Activated B cell treated with CpG ODN at 0.5 μM for 24 hours (primary cell): ENCODE measurements around the gene IL1RAPL1. TPM values are rescaled to one million over a fixed set of nuclear protein-coding genes. Genes with fewer than 3 reads are reported as not detected.

Experiments used
- ATAC-seq: fragments of 200-7000 bp; cut with Tn5 transposase; one replicate; pipeline ENCODE4 v1.10.0; 2021; ENCODE audit warnings: low read depth, mild to moderate bottlenecking, moderate library complexity
- CTCF ChIA-PET: fragments of 350-600 bp; sonication (Branson Sonifier 250); formaldehyde crosslinking; loops from one replicate; lab custom pipeline; 2021; ENCODE audit warnings: antibody characterized with exemption; lab: Charles Lee
- POLR2A ChIA-PET: fragments of 350-600 bp; sonication (Branson Sonifier 250); formaldehyde crosslinking; loops from one replicate; lab custom pipeline; 2021; ENCODE audit warnings: antibody characterized with exemption; lab: Charles Lee
- DNase-seq: peaks from one replicate; pipeline ENCODE4 v3.0.0; 2022
- H3K27ac Mint-ChIP-seq: one replicate; pipeline ENCODE4 v1.8.0; 2020; ENCODE audit warnings: mixed read lengths
- H3K27me3 Mint-ChIP-seq: one replicate; pipeline ENCODE4 v1.8.0; 2021; ENCODE audit warnings: mixed read lengths
- H3K36me3 Mint-ChIP-seq: one replicate; pipeline ENCODE4 v1.8.0; 2021; ENCODE audit warnings: low read depth, mixed read lengths
- H3K4me1 Mint-ChIP-seq: one replicate; pipeline ENCODE4 v1.8.0; 2021; ENCODE audit warnings: mixed read lengths
- H3K4me3 Mint-ChIP-seq: one replicate; pipeline ENCODE4 v1.8.0; 2020; ENCODE audit warnings: mild to moderate bottlenecking, mixed read lengths
- H3K9me3 Mint-ChIP-seq: one replicate; pipeline ENCODE4 v1.8.0; 2020; ENCODE audit warnings: mixed read lengths
- CTCF ChIP-seq: fragments of 200-600 bp; IDR thresholded peaks from one replicate; pipeline ENCODE4 v1.8.0; 2022; ENCODE audit warnings: antibody characterized with exemption, mild to moderate bottlenecking
- intact Hi-C: fragments of 100-400 bp; cut with micrococcal nuclease; formaldehyde crosslinking; loops from one replicate; pipeline ENCODE4 v1.15.1; 2024
- total RNA-seq: library from RNA; stranded (reverse); gene quantifications from 2 replicates; pipeline ENCODE4 v1.2.3, GENCODE V29; 2022

The IL1RAPL1 gene
- total RNA-seq, 1 donor from 2014 or later, result not detected

GRCh38 chrX:28910487-28910886 lies 323.2 kb downstream of the IL1RAPL1 start:
- no peak for ATAC-seq
- intact Hi-C loops, result no loop called here
- Mint-ChIP-seq H3K9me3 (peaks cover 3% of the 10 kb centered on the region), H3K4me1 (no peaks in the 10 kb centered on the region), H3K36me3 (no peaks in the 10 kb centered on the region), H3K4me3 (no peak overlapping the region), H3K27me3 (no peaks in the 10 kb centered on the region), H3K27ac (no peak overlapping the region)
- CTCF ChIA-PET, result no interaction called here
- DNase-seq, result no peak
- TF ChIP-seq CTCF, result no peak
- POLR2A ChIA-PET, result no interaction called here

- H3K36me3 Mint-ChIP-seq, result no peaks in the 10 kb centered on the region
- intact Hi-C loops, result no loop called here
- no peak for DNase-seq
- no peaks in the 10 kb centered on the region for H3K4me1 Mint-ChIP-seq
- H3K27me3 Mint-ChIP-seq, result no peaks in the 10 kb centered on the region
- CTCF ChIA-PET, result no interaction called here
- no peak for TF ChIP-seq CTCF
- ATAC-seq, result no peak
- H3K27ac Mint-ChIP-seq, result no peak overlapping the region
- peaks cover 2% of the 10 kb centered on the region for H3K9me3 Mint-ChIP-seq
- POLR2A ChIA-PET, result no interaction called here
- H3K4me3 Mint-ChIP-seq, result no peak overlapping the region
These were observed 333.1 kb downstream of the IL1RAPL1 start for GRCh38 chrX:28920153-28920943.

GRCh38 chrX:28922106-28922505 lies 334.9 kb downstream of the IL1RAPL1 start:
- Mint-ChIP-seq H3K9me3 (peaks cover 2% of the 10 kb centered on the region), H3K4me3 (no peak overlapping the region), H3K36me3 (no peaks in the 10 kb centered on the region), H3K27me3 (no peaks in the 10 kb centered on the region), H3K27ac (no peak overlapping the region), H3K4me1 (no peaks in the 10 kb centered on the region)
- POLR2A ChIA-PET, result no interaction called here
- CTCF ChIA-PET, result no interaction called here
- no peak for ATAC-seq
- TF ChIP-seq CTCF, result no peak
- intact Hi-C loops, result no loop called here
- DNase-seq, result no peak

- no peaks in the 10 kb centered on the region for H3K36me3 Mint-ChIP-seq
- intact Hi-C loops, result no loop called here
- H3K27ac Mint-ChIP-seq, result no peak overlapping the region
- no peak for TF ChIP-seq CTCF
- CTCF ChIA-PET, result no interaction called here
- ATAC-seq (no peak), DNase-seq (no peak)
- H3K9me3 Mint-ChIP-seq, result no peaks in the 10 kb centered on the region
- no peaks in the 10 kb centered on the region for H3K27me3 Mint-ChIP-seq
- no peaks in the 10 kb centered on the region for H3K4me1 Mint-ChIP-seq
- POLR2A ChIA-PET, result no interaction called here
- no peak overlapping the region for H3K4me3 Mint-ChIP-seq
These were observed 359.6 kb downstream of the IL1RAPL1 start for GRCh38 chrX:28946846-28947245.

GRCh38 chrX:28960063-28960462 lies 372.8 kb downstream of the IL1RAPL1 start:
- Mint-ChIP-seq H3K9me3 (no peaks in the 10 kb centered on the region), H3K36me3 (no peaks in the 10 kb centered on the region), H3K4me3 (no peak overlapping the region), H3K27ac (no peak overlapping the region), H3K27me3 (no peaks in the 10 kb centered on the region), H3K4me1 (no peaks in the 10 kb centered on the region)
- DNase-seq (no peak), ATAC-seq (no peak)
- CTCF ChIA-PET, result no interaction called here
- intact Hi-C loops, result no loop called here
- no peak for TF ChIP-seq CTCF
- POLR2A ChIA-PET, result no interaction called here
